Measurements from ENCODE around the gene RANBP10. TPM values are rescaled to one million over a fixed set of nuclear protein-coding genes. Genes with fewer than 3 reads are reported as not detected.

Gene RANBP10
- total RNA-seq, 4 donors from 2014 or later, result 5.8 to 12.2 (median 8.6) TPM

- no peaks in the 10 kb centered on the region for H3K9me3 ChIP-seq
- H3K4me3 ChIP-seq, result peak overlapping the region; percentile 92 to 99 (median 95)
- H3K4me1 ChIP-seq, result peaks cover 21 to 29% (median 25%) of the 10 kb centered on the region in 4 donors
- WGBS, result 2% methylated on average over 7 of the region's 14 CpGs
- intact Hi-C loops (cut with DNase I), result loop anchor here (5.0 kb wide), 1 partner anchor 156 kb away; the partner anchor contains the start of gene CTCF
- H3K27ac ChIP-seq (replicated peaks in 1 of 4), result peak overlapping the region; percentile 84 to 92 (median 86)
- no peaks in the 10 kb centered on the region for H3K27me3 ChIP-seq
- TF ChIP-seq POLR2AphosphoS5 (IDR thresholded peaks at IDR 0.05), result no peak
- TF ChIP-seq POLR2A (IDR thresholded peaks at IDR 0.05; ENCODE audit: low read depth), result no peak
- no peak for DNase-seq (ENCODE audit: extremely low spot score)
- peaks cover 0 to 11% (median 4%) of the 10 kb centered on the region in 4 donors for H3K36me3 ChIP-seq
Measured at GRCh38 chr16:67718668-67719047, 87.7 kb downstream of the RANBP10 start.

GRCh38 chr16:67716097-67716496 is 90.3 kb downstream of the RANBP10 start:
- 98% methylated on average over 2 of the region's 2 CpGs for WGBS
- Histone ChIP-seq H3K27ac (replicated peaks in 1 of 4) (no peak overlapping the region), H3K36me3 (no peaks in the 10 kb centered on the region), H3K27me3 (no peaks in the 10 kb centered on the region), H3K4me3 (no peak overlapping the region), H3K9me3 (no peaks in the 10 kb centered on the region), H3K4me1 (peaks cover 21 to 29% (median 25%) of the 10 kb centered on the region in 4 donors)
- DNase-seq (ENCODE audit: extremely low spot score), result no peak
- TF ChIP-seq POLR2A (IDR thresholded peaks at IDR 0.05; ENCODE audit: low read depth) (no peak), POLR2AphosphoS5 (IDR thresholded peaks at IDR 0.05) (no peak), EP300 (IDR thresholded peaks at IDR 0.05) (no peak), CTCF (IDR thresholded peaks at IDR 0.05) (no peak)
- intact Hi-C loops (cut with DNase I), result loop anchor here (5.0 kb wide), 1 partner anchor 154 kb away; the partner anchor contains the start of gene CTCF

GRCh38 chr16:67714522-67714921 is 91.8 kb downstream of the RANBP10 start:
- no peak for DNase-seq (ENCODE audit: extremely low spot score)
- Histone ChIP-seq H3K27me3 (no peaks in the 10 kb centered on the region), H3K4me3 (no peak overlapping the region), H3K27ac (replicated peaks in 1 of 4) (no peak overlapping the region), H3K36me3 (no peaks in the 10 kb centered on the region), H3K9me3 (no peaks in the 10 kb centered on the region), H3K4me1 (peaks cover 13 to 21% (median 16%) of the 10 kb centered on the region in 4 donors)
- no peak for TF ChIP-seq EP300 (IDR thresholded peaks at IDR 0.05)
- no peak for TF ChIP-seq POLR2A (IDR thresholded peaks at IDR 0.05; ENCODE audit: low read depth)
- no peak for TF ChIP-seq CTCF (IDR thresholded peaks at IDR 0.05)
- no peak for TF ChIP-seq POLR2AphosphoS5 (IDR thresholded peaks at IDR 0.05)
- intact Hi-C loops (cut with DNase I), result no loop called here
- 92% methylated on average over 1 of the region's 1 CpG for WGBS

GRCh38 chr16:67713647-67714273 is 92.6 kb downstream of the RANBP10 start:
- 83% methylated on average over 5 of the region's 5 CpGs for WGBS
- Histone ChIP-seq H3K36me3 (no peaks in the 10 kb centered on the region), H3K27me3 (no peaks in the 10 kb centered on the region), H3K4me3 (no peak overlapping the region), H3K9me3 (no peaks in the 10 kb centered on the region), H3K27ac (replicated peaks in 1 of 4) (no peak overlapping the region), H3K4me1 (peaks cover 13 to 20% (median 16%) of the 10 kb centered on the region in 4 donors)
- no peak for DNase-seq (ENCODE audit: extremely low spot score)
- TF ChIP-seq POLR2A (IDR thresholded peaks at IDR 0.05; ENCODE audit: low read depth), result no peak
- no peak for TF ChIP-seq CTCF (IDR thresholded peaks at IDR 0.05)
- no peak for TF ChIP-seq EP300 (IDR thresholded peaks at IDR 0.05)
- no peak for TF ChIP-seq POLR2AphosphoS5 (IDR thresholded peaks at IDR 0.05)
- intact Hi-C loops (cut with DNase I), result no loop called here

- Histone ChIP-seq H3K27ac (replicated peaks in 1 of 4) (no peak overlapping the region), H3K4me1 (no peaks in the 10 kb centered on the region), H3K36me3 (no peaks in the 10 kb centered on the region), H3K9me3 (no peaks in the 10 kb centered on the region), H3K27me3 (no peaks in the 10 kb centered on the region), H3K4me3 (no peak overlapping the region)
- intact Hi-C loops (cut with DNase I), result no loop called here
- DNase-seq (ENCODE audit: extremely low spot score), result no peak
- TF ChIP-seq CTCF (IDR thresholded peaks at IDR 0.05), result no peak
- 93% methylated on average over 6 of the region's 6 CpGs for WGBS
Measured at GRCh38 chr16:67710607-67711006, 95.8 kb downstream of the RANBP10 start.
